ENCODE data around the gene NSD2. TPM values are rescaled to one million over a fixed set of nuclear protein-coding genes. Genes with fewer than 3 reads are reported as not detected.

Gene NSD2
- total and polyA plus RNA-seq, 2 experiments from 2014 or later: 25.7 to 30.8 TPM

DNA sequence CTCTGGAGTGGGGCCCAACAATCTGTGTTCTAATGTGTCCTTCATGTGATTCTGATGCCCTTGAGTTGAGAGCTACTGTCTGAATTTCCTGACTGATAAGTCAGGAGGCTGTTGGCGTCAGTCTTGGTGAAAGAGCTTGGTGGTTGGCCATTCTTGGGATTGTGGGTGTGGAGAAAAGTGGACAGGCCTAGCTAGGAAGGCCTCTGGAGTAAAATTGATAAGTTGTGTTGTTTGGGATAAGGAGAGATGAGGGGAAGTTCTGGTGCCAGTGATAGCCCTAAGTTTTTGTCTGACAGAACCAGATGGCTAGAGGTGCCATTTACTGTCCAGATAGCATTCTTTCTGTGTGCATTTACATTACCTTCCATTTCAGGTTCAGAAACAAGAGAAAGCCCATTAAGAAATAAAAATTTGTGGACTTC, 11.7 kb downstream of the NSD2 start:
- H3K4me1 ChIP-seq (ENCODE audit: insufficient read depth): peaks cover 6% of the 10 kb centered on the region
- no peak for DNase-seq (ENCODE audit: low spot score)
- H3K27me3 ChIP-seq: no peaks in the 10 kb centered on the region
- no peaks in the 10 kb centered on the region for H3K9me3 ChIP-seq (ENCODE audit: low read depth)
- 92% methylated on average over 1 of the region's 1 CpG for WGBS (ENCODE audit: low lambda C conversion rate, missing lambda C conversion rate)
- peaks cover 100% of the 10 kb centered on the region for H3K79me2 ChIP-seq
- no peaks in the 10 kb centered on the region for H3K9me2 ChIP-seq (replicated peaks; ENCODE audit: insufficient read depth)
- no peaks in the 10 kb centered on the region for H3K36me3 ChIP-seq (replicated peaks; ENCODE audit: insufficient read depth, low read depth)
- H3K4me2 ChIP-seq: no peak overlapping the region
- no peak overlapping the region for H2AFZ ChIP-seq
- H3K27ac ChIP-seq: no peak overlapping the region
- H3K4me3 ChIP-seq: no peak overlapping the region
- peaks cover 7% of the 10 kb centered on the region for H4K20me1 ChIP-seq (ENCODE audit: insufficient read depth, poor library complexity, severe bottlenecking)
- no peak for TF ChIP-seq EZH2 (IDR thresholded peaks at IDR 0.05; ENCODE audit: borderline replicate concordance)
- no peak for TF ChIP-seq EZH2phosphoT487 (IDR thresholded peaks at IDR 0.05; ENCODE audit: low read depth, severe bottlenecking, unreplicated experiment)
- TF ChIP-seq CTCF (IDR thresholded peaks at IDR 0.05; ENCODE audit: poor library complexity): no peak

GRCh38 chr4:1883583-1883982, 12.4 kb downstream of the NSD2 start:
- TF ChIP-seq EZH2 (IDR thresholded peaks at IDR 0.05; ENCODE audit: borderline replicate concordance) (no peak), EZH2phosphoT487 (IDR thresholded peaks at IDR 0.05; ENCODE audit: low read depth, severe bottlenecking, unreplicated experiment) (no peak), CTCF (IDR thresholded peaks at IDR 0.05; ENCODE audit: poor library complexity) (no peak)
- no peak overlapping the region for H3K4me3 ChIP-seq
- no peaks in the 10 kb centered on the region for H3K9me3 ChIP-seq (ENCODE audit: low read depth)
- peaks cover 100% of the 10 kb centered on the region for H3K79me2 ChIP-seq
- peaks cover 6% of the 10 kb centered on the region for H3K4me1 ChIP-seq (ENCODE audit: insufficient read depth)
- H3K9me2 ChIP-seq (replicated peaks; ENCODE audit: insufficient read depth): no peaks in the 10 kb centered on the region
- 92% methylated on average over 8 of the region's 8 CpGs for WGBS (ENCODE audit: low lambda C conversion rate, missing lambda C conversion rate)
- H3K27me3 ChIP-seq: no peaks in the 10 kb centered on the region
- H4K20me1 ChIP-seq (ENCODE audit: insufficient read depth, poor library complexity, severe bottlenecking): peaks cover 7% of the 10 kb centered on the region
- no peak for DNase-seq (ENCODE audit: low spot score)
- H2AFZ ChIP-seq: no peak overlapping the region
- no peak overlapping the region for H3K4me2 ChIP-seq
- H3K36me3 ChIP-seq (replicated peaks; ENCODE audit: insufficient read depth, low read depth): no peaks in the 10 kb centered on the region
- H3K27ac ChIP-seq: no peak overlapping the region

- no peak overlapping the region for H2AFZ ChIP-seq
- no peaks in the 10 kb centered on the region for H3K27me3 ChIP-seq
- H3K36me3 ChIP-seq (replicated peaks; ENCODE audit: insufficient read depth, low read depth): no peaks in the 10 kb centered on the region
- no peaks in the 10 kb centered on the region for H3K9me2 ChIP-seq (replicated peaks; ENCODE audit: insufficient read depth)
- H3K4me3 ChIP-seq: no peak overlapping the region
- DNase-seq (ENCODE audit: low spot score): no peak
- peaks cover 7% of the 10 kb centered on the region for H4K20me1 ChIP-seq (ENCODE audit: insufficient read depth, poor library complexity, severe bottlenecking)
- no peak overlapping the region for H3K27ac ChIP-seq
- H3K4me1 ChIP-seq (ENCODE audit: insufficient read depth): peaks cover 1% of the 10 kb centered on the region
- WGBS (ENCODE audit: low lambda C conversion rate, missing lambda C conversion rate): 87% methylated on average over 2 of the region's 2 CpGs
- H3K9me3 ChIP-seq (ENCODE audit: low read depth): no peaks in the 10 kb centered on the region
- TF ChIP-seq CTCF (IDR thresholded peaks at IDR 0.05; ENCODE audit: poor library complexity) (no peak), EZH2 (IDR thresholded peaks at IDR 0.05; ENCODE audit: borderline replicate concordance) (no peak), EZH2phosphoT487 (IDR thresholded peaks at IDR 0.05; ENCODE audit: low read depth, severe bottlenecking, unreplicated experiment) (no peak)
- no peak overlapping the region for H3K4me2 ChIP-seq
- H3K79me2 ChIP-seq: peaks cover 100% of the 10 kb centered on the region
Measured at GRCh38 chr4:1885414-1885813, 14.2 kb downstream of the NSD2 start.

GRCh38 chr4:1887052-1887451, 15.9 kb downstream of the NSD2 start:
- TF ChIP-seq CTCF (IDR thresholded peaks at IDR 0.05; ENCODE audit: poor library complexity): no peak
- no peak for TF ChIP-seq EZH2phosphoT487 (IDR thresholded peaks at IDR 0.05; ENCODE audit: low read depth, severe bottlenecking, unreplicated experiment)
- TF ChIP-seq EZH2 (IDR thresholded peaks at IDR 0.05; ENCODE audit: borderline replicate concordance): no peak
- Histone ChIP-seq H3K79me2 (peaks cover 100% of the 10 kb centered on the region), H3K4me1 (ENCODE audit: insufficient read depth) (no peaks in the 10 kb centered on the region), H4K20me1 (ENCODE audit: insufficient read depth, poor library complexity, severe bottlenecking) (peaks cover 10% of the 10 kb centered on the region), H2AFZ (no peak overlapping the region), H3K4me3 (no peak overlapping the region), H3K27ac (no peak overlapping the region), H3K9me3 (ENCODE audit: low read depth) (no peaks in the 10 kb centered on the region), H3K9me2 (replicated peaks; ENCODE audit: insufficient read depth) (no peaks in the 10 kb centered on the region), H3K27me3 (no peaks in the 10 kb centered on the region), H3K4me2 (no peak overlapping the region), H3K36me3 (replicated peaks; ENCODE audit: insufficient read depth, low read depth) (no peaks in the 10 kb centered on the region)
- DNase-seq (ENCODE audit: low spot score): no peak
- 69% methylated on average over 2 of the region's 2 CpGs for WGBS (ENCODE audit: low lambda C conversion rate, missing lambda C conversion rate)
